Neural cell (in vitro differentiated cells): ENCODE data around the gene TRABD2B. TPM values are rescaled to one million over a fixed set of nuclear protein-coding genes. Genes with fewer than 3 reads are reported as not detected.

Experiments
- H2AFZ ChIP-seq: fragments of 200-600, 300-800 bp; sonication (generic), shearing (Covaris generic); 2 replicates; pipeline ENCODE4 v1.6.0; 2014; ENCODE audit warnings: low read depth, mild to moderate bottlenecking, antibody characterized with exemption, low read length, moderate library complexity
- H3F3A ChIP-seq: fragments of 200-600 bp; shearing (Covaris generic); 2 replicates; pipeline ENCODE4 v1.6.1; 2016; ENCODE audit warnings: mild to moderate bottlenecking, moderate library complexity, mixed read lengths, antibody characterized with exemption, low read length; ENCODE audit not compliant: insufficient read depth, poor library complexity, severe bottlenecking
- H3K27ac ChIP-seq: fragments of 200-600, 300-800 bp; sonication (generic), shearing (Covaris generic); 2 replicates; pipeline ENCODE4 v1.5.1; 2014; ENCODE audit warnings: mild to moderate bottlenecking, low read length, moderate library complexity
- H3K27me3 ChIP-seq: fragments of 300-800, 200-600 bp; sonication (generic), shearing (Covaris generic); 2 replicates; pipeline ENCODE4 v1.6.0; 2014; ENCODE audit warnings: mild to moderate bottlenecking, low read depth, low read length, moderate library complexity; ENCODE audit not compliant: insufficient read depth
- H3K36me3 ChIP-seq: fragments of 300-800, 200-600 bp; sonication (generic), shearing (Covaris generic); 2 replicates; pipeline ENCODE4 v1.5.1; 2014; ENCODE audit warnings: mild to moderate bottlenecking, antibody characterized with exemption, low read length, moderate library complexity; ENCODE audit not compliant: insufficient read depth
- H3K4me2 ChIP-seq: fragments of 300-800, 200-600 bp; sonication (generic), shearing (Covaris generic); 2 replicates; pipeline ENCODE4 v1.6.0; 2014; ENCODE audit warnings: mild to moderate bottlenecking, low read length
- H3K4me3 ChIP-seq: fragments of 300-800, 200-600 bp; sonication (generic), shearing (Covaris generic); 2 replicates; pipeline ENCODE4 v1.5.1; 2014; ENCODE audit warnings: mild to moderate bottlenecking, low read length, moderate library complexity
- H3K79me2 ChIP-seq: fragments of 200-600 bp; shearing (Covaris generic); replicated peaks from 2 replicates; pipeline ENCODE4 v1.6.0; 2014; ENCODE audit warnings: mild to moderate bottlenecking, low read length, moderate library complexity; ENCODE audit not compliant: insufficient read depth
- H3K9ac ChIP-seq: fragments of 300-800, 200-600 bp; sonication (generic), shearing (Covaris generic); 2 replicates; pipeline ENCODE4 v1.6.1; 2016; ENCODE audit warnings: mild to moderate bottlenecking, low read length, mixed read lengths
- H3K9me2 ChIP-seq: fragments of 200-600 bp; shearing (Covaris generic); 2 replicates; pipeline ENCODE4 v1.6.1; 2016; ENCODE audit warnings: mild to moderate bottlenecking, low read length, mixed read lengths; ENCODE audit not compliant: insufficient read depth
- H3K9me3 ChIP-seq: fragments of 200-600, 300-800 bp; sonication (generic), shearing (Covaris generic); 2 replicates; pipeline ENCODE4 v1.6.1; 2016; ENCODE audit warnings: mild to moderate bottlenecking, mixed run types, low read length, moderate library complexity, mixed read lengths
- H4K20me1 ChIP-seq: fragments of 200-600 bp; shearing (Covaris generic); 2 replicates; pipeline ENCODE4 v1.6.1; 2016; ENCODE audit warnings: mild to moderate bottlenecking, mixed run types; ENCODE audit not compliant: insufficient read depth
- EP300 ChIP-seq: fragments of 450-650 bp; conservative IDR thresholded peaks from 2 replicates; pipeline ENCODE4 v1.6.1; 2014; ENCODE audit warnings: antibody characterized with exemption, mild to moderate bottlenecking, moderate library complexity; ENCODE audit not compliant: poor library complexity, severe bottlenecking
- MXI1 ChIP-seq: fragments of 450-650 bp; conservative IDR thresholded peaks from 2 replicates; pipeline ENCODE4 v1.6.1; 2014; ENCODE audit warnings: antibody characterized with exemption, mild to moderate bottlenecking; ENCODE audit not compliant: poor library complexity, severe bottlenecking
- RAD21 ChIP-seq: fragments of 450-650 bp; conservative IDR thresholded peaks from 2 replicates; pipeline ENCODE4 v1.6.1; 2014; ENCODE audit warnings: antibody characterized with exemption, mild to moderate bottlenecking, moderate library complexity
- SMC3 ChIP-seq: fragments of 450-650 bp; conservative IDR thresholded peaks from 2 replicates; pipeline ENCODE4 v1.6.1; 2014; ENCODE audit warnings: antibody characterized with exemption, mild to moderate bottlenecking, moderate library complexity; ENCODE audit not compliant: poor library complexity
- TAF1 ChIP-seq: IDR thresholded peaks from 2 replicates; pipeline ENCODE4 v1.6.1; 2012; ENCODE audit warnings: low read depth
- polyA plus RNA-seq: library from polyadenylated mRNA; depleted of rRNA; stranded (reverse); fragments of >200 nt; gene quantifications from 2 replicates; pipeline ENCODE4 v1.2.3, GENCODE V29; 2014
- TF ChIP-seq, protein P1 (sequence below): IDR thresholded peaks from 2 replicates; pipeline ENCODE4 v1.6.1; 2012; ENCODE audit warnings: borderline replicate concordance
- TF ChIP-seq, protein P2 (sequence below): fragments of 450-650 bp; IDR thresholded peaks from 2 replicates; pipeline ENCODE4 v1.5.1; 2014; ENCODE audit warnings: antibody characterized with exemption, mild to moderate bottlenecking, moderate library complexity; ENCODE audit not compliant: poor library complexity, severe bottlenecking

Gene TRABD2B
- polyA plus RNA-seq, 1 donor from 2014 or later = 0.02 TPM

DNA sequence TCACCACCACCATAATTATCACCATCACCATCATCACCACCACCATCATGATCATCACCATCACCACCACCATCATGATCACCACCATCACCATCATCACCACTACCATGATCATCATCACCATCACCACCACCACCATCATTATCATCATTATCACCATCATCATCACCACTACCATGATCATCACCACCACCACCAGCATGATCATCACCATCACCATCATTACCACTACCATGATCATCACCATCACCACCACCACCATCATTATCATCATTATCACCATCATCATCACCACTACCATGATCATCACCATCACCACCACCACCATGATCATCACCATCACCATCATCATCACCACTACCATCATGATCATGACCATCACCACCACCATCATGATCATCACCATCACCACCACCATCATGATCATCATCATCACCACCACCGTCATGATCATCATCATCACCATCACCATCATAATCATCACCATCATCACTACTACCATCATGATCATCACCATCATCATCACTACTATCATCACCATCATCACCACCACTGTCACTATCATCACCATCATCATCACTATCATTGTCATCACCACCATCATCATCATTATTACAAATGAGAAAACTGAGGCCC, 60.2 kb downstream of the TRABD2B start:
- Histone ChIP-seq H4K20me1 (no peaks in the 10 kb centered on the region), H3K9ac (no peak overlapping the region), H3K9me2 (no peaks in the 10 kb centered on the region), H3K79me2 (no peaks in the 10 kb centered on the region), H3K9me3 (no peaks in the 10 kb centered on the region), H3K4me2 (no peak overlapping the region), H3K27ac (no peak overlapping the region), H3K4me3 (no peak overlapping the region), H2AFZ (no peak overlapping the region), H3F3A (no peaks in the 10 kb centered on the region), H3K27me3 (no peaks in the 10 kb centered on the region), H3K36me3 (no peaks in the 10 kb centered on the region)
- TF ChIP-seq, protein P1, sequence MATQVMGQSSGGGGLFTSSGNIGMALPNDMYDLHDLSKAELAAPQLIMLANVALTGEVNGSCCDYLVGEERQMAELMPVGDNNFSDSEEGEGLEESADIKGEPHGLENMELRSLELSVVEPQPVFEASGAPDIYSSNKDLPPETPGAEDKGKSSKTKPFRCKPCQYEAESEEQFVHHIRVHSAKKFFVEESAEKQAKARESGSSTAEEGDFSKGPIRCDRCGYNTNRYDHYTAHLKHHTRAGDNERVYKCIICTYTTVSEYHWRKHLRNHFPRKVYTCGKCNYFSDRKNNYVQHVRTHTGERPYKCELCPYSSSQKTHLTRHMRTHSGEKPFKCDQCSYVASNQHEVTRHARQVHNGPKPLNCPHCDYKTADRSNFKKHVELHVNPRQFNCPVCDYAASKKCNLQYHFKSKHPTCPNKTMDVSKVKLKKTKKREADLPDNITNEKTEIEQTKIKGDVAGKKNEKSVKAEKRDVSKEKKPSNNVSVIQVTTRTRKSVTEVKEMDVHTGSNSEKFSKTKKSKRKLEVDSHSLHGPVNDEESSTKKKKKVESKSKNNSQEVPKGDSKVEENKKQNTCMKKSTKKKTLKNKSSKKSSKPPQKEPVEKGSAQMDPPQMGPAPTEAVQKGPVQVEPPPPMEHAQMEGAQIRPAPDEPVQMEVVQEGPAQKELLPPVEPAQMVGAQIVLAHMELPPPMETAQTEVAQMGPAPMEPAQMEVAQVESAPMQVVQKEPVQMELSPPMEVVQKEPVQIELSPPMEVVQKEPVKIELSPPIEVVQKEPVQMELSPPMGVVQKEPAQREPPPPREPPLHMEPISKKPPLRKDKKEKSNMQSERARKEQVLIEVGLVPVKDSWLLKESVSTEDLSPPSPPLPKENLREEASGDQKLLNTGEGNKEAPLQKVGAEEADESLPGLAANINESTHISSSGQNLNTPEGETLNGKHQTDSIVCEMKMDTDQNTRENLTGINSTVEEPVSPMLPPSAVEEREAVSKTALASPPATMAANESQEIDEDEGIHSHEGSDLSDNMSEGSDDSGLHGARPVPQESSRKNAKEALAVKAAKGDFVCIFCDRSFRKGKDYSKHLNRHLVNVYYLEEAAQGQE = no peak
- TF ChIP-seq, protein P2, sequence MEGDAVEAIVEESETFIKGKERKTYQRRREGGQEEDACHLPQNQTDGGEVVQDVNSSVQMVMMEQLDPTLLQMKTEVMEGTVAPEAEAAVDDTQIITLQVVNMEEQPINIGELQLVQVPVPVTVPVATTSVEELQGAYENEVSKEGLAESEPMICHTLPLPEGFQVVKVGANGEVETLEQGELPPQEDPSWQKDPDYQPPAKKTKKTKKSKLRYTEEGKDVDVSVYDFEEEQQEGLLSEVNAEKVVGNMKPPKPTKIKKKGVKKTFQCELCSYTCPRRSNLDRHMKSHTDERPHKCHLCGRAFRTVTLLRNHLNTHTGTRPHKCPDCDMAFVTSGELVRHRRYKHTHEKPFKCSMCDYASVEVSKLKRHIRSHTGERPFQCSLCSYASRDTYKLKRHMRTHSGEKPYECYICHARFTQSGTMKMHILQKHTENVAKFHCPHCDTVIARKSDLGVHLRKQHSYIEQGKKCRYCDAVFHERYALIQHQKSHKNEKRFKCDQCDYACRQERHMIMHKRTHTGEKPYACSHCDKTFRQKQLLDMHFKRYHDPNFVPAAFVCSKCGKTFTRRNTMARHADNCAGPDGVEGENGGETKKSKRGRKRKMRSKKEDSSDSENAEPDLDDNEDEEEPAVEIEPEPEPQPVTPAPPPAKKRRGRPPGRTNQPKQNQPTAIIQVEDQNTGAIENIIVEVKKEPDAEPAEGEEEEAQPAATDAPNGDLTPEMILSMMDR = no peak

DNA sequence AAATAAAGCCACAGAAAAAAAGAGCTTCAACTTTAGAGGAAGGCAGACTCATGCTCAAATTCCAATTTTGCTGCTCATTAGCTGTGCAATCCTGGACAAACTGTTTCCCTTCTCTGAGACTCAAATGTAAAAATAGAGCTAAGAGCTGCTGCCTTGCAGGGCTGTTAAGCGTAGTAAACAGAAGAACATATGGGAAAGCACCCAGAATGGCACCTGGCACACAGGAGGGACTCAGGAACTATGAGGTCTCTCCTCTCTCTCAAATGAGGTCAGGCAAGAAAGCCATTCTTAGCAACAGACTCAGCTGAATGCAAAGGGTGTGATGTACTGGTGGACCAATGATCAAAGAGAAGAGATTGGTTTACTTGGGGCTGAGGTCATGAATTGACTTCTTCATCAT, 61.3 kb downstream of the TRABD2B start:
- TF ChIP-seq, protein P1 = no peak
- Histone ChIP-seq H3K9me3 (no peaks in the 10 kb centered on the region), H4K20me1 (no peaks in the 10 kb centered on the region), H3K4me3 (no peak overlapping the region), H3F3A (no peaks in the 10 kb centered on the region), H3K9me2 (no peaks in the 10 kb centered on the region), H3K79me2 (no peaks in the 10 kb centered on the region), H3K27ac (no peak overlapping the region), H2AFZ (no peak overlapping the region), H3K4me2 (no peak overlapping the region), H3K27me3 (no peaks in the 10 kb centered on the region), H3K9ac (no peak overlapping the region), H3K36me3 (no peaks in the 10 kb centered on the region)

DNA sequence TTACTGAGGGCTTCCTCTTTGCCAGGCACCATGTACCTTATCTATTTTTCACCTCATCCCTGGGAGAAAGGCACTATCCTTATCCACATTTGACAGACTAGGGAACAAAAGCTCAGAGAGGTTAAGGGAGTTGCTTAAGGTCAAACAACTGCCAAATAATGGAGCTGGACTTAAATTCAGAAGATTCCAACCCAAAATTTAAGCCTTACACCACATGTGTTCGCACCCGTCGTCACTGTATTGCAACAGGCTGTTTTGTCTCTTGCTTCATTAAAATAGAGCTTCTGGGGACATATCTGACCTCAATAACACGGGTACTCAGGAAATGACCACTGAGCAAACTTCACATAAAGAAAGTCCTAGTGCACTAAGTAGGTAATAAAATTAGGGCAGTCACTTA, 62.0 kb downstream of the TRABD2B start:
- Histone ChIP-seq H3K4me2 (no peak overlapping the region), H3K79me2 (no peaks in the 10 kb centered on the region), H3K27ac (no peak overlapping the region), H3K27me3 (no peaks in the 10 kb centered on the region), H3K9me3 (no peaks in the 10 kb centered on the region), H4K20me1 (no peaks in the 10 kb centered on the region), H3K4me3 (no peak overlapping the region), H3K9ac (no peak overlapping the region), H3F3A (no peaks in the 10 kb centered on the region), H2AFZ (no peak overlapping the region), H3K9me2 (no peaks in the 10 kb centered on the region), H3K36me3 (no peaks in the 10 kb centered on the region)
- TF ChIP-seq SMC3 = no peak
- no peak for TF ChIP-seq EP300
- TF ChIP-seq TAF1 = no peak
- no peak for TF ChIP-seq MXI1
- TF ChIP-seq, protein P1 = no peak
- TF ChIP-seq RAD21 = no peak
